ENCODE measurements around the gene ADGRF1.

Gene ADGRF1

GRCh38 chr6:47044397-47044796 lies 2.3 kb upstream of the ADGRF1 start:
- DNase-seq (ENCODE audit: low spot score in 2 of 2) = no peak
- no peak overlapping the region for H3K27ac Mint-ChIP-seq
- H3K4me1 Mint-ChIP-seq = no peaks in the 10 kb centered on the region
- no peaks in the 10 kb centered on the region for H3K36me3 Mint-ChIP-seq
- H3K4me3 Mint-ChIP-seq = no peak overlapping the region
- no peak for ATAC-seq
- H3K9me3 Mint-ChIP-seq = no peaks in the 10 kb centered on the region

- no peaks in the 10 kb centered on the region for H3K4me1 Mint-ChIP-seq
- H3K36me3 Mint-ChIP-seq = no peaks in the 10 kb centered on the region
- DNase-seq (ENCODE audit: low spot score in 2 of 2) (no peak), ATAC-seq (no peak)
- no peak overlapping the region for H3K27ac Mint-ChIP-seq
- no peaks in the 10 kb centered on the region for H3K9me3 Mint-ChIP-seq
- no peak overlapping the region for H3K4me3 Mint-ChIP-seq
Measured at GRCh38 chr6:47043286-47043685, 1.2 kb upstream of the ADGRF1 start.

- Mint-ChIP-seq H3K4me3 (no peak overlapping the region), H3K27ac (no peak overlapping the region), H3K36me3 (no peaks in the 10 kb centered on the region), H3K4me1 (no peaks in the 10 kb centered on the region), H3K9me3 (no peaks in the 10 kb centered on the region)
- ATAC-seq (no peak), DNase-seq (ENCODE audit: low spot score in 2 of 2) (no peak)
Measured at GRCh38 chr6:47041741-47042140, 391 bp downstream of the ADGRF1 start.

GRCh38 chr6:47034926-47035325 lies 7.2 kb downstream of the ADGRF1 start:
- Mint-ChIP-seq H3K27ac (no peak overlapping the region), H3K4me1 (no peaks in the 10 kb centered on the region), H3K36me3 (no peaks in the 10 kb centered on the region), H3K4me3 (no peak overlapping the region), H3K9me3 (no peaks in the 10 kb centered on the region)
- ATAC-seq = no peak
- DNase-seq (ENCODE audit: low spot score in 2 of 2) = no peak

- Mint-ChIP-seq H3K4me3 (no peak overlapping the region), H3K4me1 (no peaks in the 10 kb centered on the region), H3K36me3 (no peaks in the 10 kb centered on the region), H3K9me3 (no peaks in the 10 kb centered on the region), H3K27ac (no peak overlapping the region)
- DNase-seq (ENCODE audit: low spot score in 2 of 2) = no peak
- no peak for ATAC-seq
Measured at GRCh38 chr6:47034421-47034820, 7.7 kb downstream of the ADGRF1 start.

GRCh38 chr6:47032974-47033765 lies 9.0 kb downstream of the ADGRF1 start:
- ATAC-seq (no peak), DNase-seq (ENCODE audit: low spot score in 2 of 2) (no peak)
- Mint-ChIP-seq H3K4me1 (no peaks in the 10 kb centered on the region), H3K36me3 (no peaks in the 10 kb centered on the region), H3K4me3 (no peak overlapping the region), H3K9me3 (no peaks in the 10 kb centered on the region), H3K27ac (no peak overlapping the region)

- no peak overlapping the region for H3K27ac Mint-ChIP-seq
- H3K36me3 Mint-ChIP-seq = no peaks in the 10 kb centered on the region
- no peaks in the 10 kb centered on the region for H3K9me3 Mint-ChIP-seq
- no peak overlapping the region for H3K4me3 Mint-ChIP-seq
- DNase-seq (ENCODE audit: low spot score in 2 of 2) (no peak), ATAC-seq (no peak)
- H3K4me1 Mint-ChIP-seq = no peaks in the 10 kb centered on the region
Measured at GRCh38 chr6:47031656-47032055, 10.5 kb downstream of the ADGRF1 start.

- Mint-ChIP-seq H3K4me3 (no peak overlapping the region), H3K27ac (no peak overlapping the region), H3K9me3 (no peaks in the 10 kb centered on the region), H3K4me1 (no peaks in the 10 kb centered on the region), H3K36me3 (no peaks in the 10 kb centered on the region)
- no peak for DNase-seq (ENCODE audit: low spot score in 2 of 2)
- ATAC-seq = no peak
Measured at GRCh38 chr6:47029865-47030561, 12.1 kb downstream of the ADGRF1 start.

- H3K36me3 Mint-ChIP-seq = no peaks in the 10 kb centered on the region
- no peaks in the 10 kb centered on the region for H3K4me1 Mint-ChIP-seq
- ATAC-seq (no peak), DNase-seq (ENCODE audit: low spot score in 2 of 2) (no peak)
- no peak overlapping the region for H3K27ac Mint-ChIP-seq
- no peaks in the 10 kb centered on the region for H3K9me3 Mint-ChIP-seq
- H3K4me3 Mint-ChIP-seq = no peak overlapping the region
Measured at GRCh38 chr6:47028835-47029360, 13.2 kb downstream of the ADGRF1 start.

GRCh38 chr6:47027315-47027714 lies 14.8 kb downstream of the ADGRF1 start:
- ATAC-seq (no peak), DNase-seq (ENCODE audit: low spot score in 2 of 2) (no peak)
- Mint-ChIP-seq H3K36me3 (no peaks in the 10 kb centered on the region), H3K9me3 (no peaks in the 10 kb centered on the region), H3K27ac (no peak overlapping the region), H3K4me3 (no peak overlapping the region), H3K4me1 (no peaks in the 10 kb centered on the region)

GRCh38 chr6:47026679-47027078 lies 15.5 kb downstream of the ADGRF1 start:
- Mint-ChIP-seq H3K4me1 (no peaks in the 10 kb centered on the region), H3K27ac (no peak overlapping the region), H3K36me3 (no peaks in the 10 kb centered on the region), H3K4me3 (no peak overlapping the region), H3K9me3 (no peaks in the 10 kb centered on the region)
- no peak for DNase-seq (ENCODE audit: low spot score in 2 of 2)
- ATAC-seq = no peak

GRCh38 chr6:47023573-47023972 lies 18.6 kb downstream of the ADGRF1 start:
- H3K4me3 Mint-ChIP-seq = no peak overlapping the region
- DNase-seq (ENCODE audit: low spot score in 2 of 2) (no peak), ATAC-seq (no peak)
- H3K4me1 Mint-ChIP-seq = no peaks in the 10 kb centered on the region
- no peaks in the 10 kb centered on the region for H3K36me3 Mint-ChIP-seq
- no peak overlapping the region for H3K27ac Mint-ChIP-seq
- no peaks in the 10 kb centered on the region for H3K9me3 Mint-ChIP-seq

GRCh38 chr6:47022191-47022590 lies 19.9 kb downstream of the ADGRF1 start:
- H3K4me1 Mint-ChIP-seq = no peaks in the 10 kb centered on the region
- H3K27ac Mint-ChIP-seq = no peak overlapping the region
- no peaks in the 10 kb centered on the region for H3K36me3 Mint-ChIP-seq
- no peak for DNase-seq (ENCODE audit: low spot score in 2 of 2)
- no peak for ATAC-seq
- H3K4me3 Mint-ChIP-seq = no peak overlapping the region
- H3K9me3 Mint-ChIP-seq = no peaks in the 10 kb centered on the region

GRCh38 chr6:47019941-47020340 lies 22.2 kb downstream of the ADGRF1 start:
- no peaks in the 10 kb centered on the region for H3K9me3 Mint-ChIP-seq
- no peaks in the 10 kb centered on the region for H3K4me1 Mint-ChIP-seq
- DNase-seq (ENCODE audit: low spot score in 2 of 2) = no peak

GRCh38 chr6:47016909-47017308 lies 25.2 kb downstream of the ADGRF1 start:
- no peaks in the 10 kb centered on the region for H3K4me1 Mint-ChIP-seq
- ATAC-seq (no peak), DNase-seq (ENCODE audit: low spot score in 2 of 2) (no peak)
- H3K36me3 Mint-ChIP-seq = no peaks in the 10 kb centered on the region
- peaks cover 6% of the 10 kb centered on the region for H3K9me3 Mint-ChIP-seq
- H3K4me3 Mint-ChIP-seq = no peak overlapping the region
- H3K27ac Mint-ChIP-seq = no peak overlapping the region

More at GRCh38 chr6:47019941-47020340, 22.2 kb downstream of the ADGRF1 start:
- Mint-ChIP-seq H3K27ac (no peak overlapping the region), H3K4me3 (no peak overlapping the region), H3K36me3 (no peaks in the 10 kb centered on the region)
- no peak for ATAC-seq

GRCh38 chr6:47016261-47016660 lies 25.9 kb downstream of the ADGRF1 start:
- no peak for DNase-seq (ENCODE audit: low spot score in 2 of 2)
- no peaks in the 10 kb centered on the region for H3K36me3 Mint-ChIP-seq
- no peak for ATAC-seq
- no peaks in the 10 kb centered on the region for H3K4me1 Mint-ChIP-seq
- no peak overlapping the region for H3K27ac Mint-ChIP-seq
- H3K4me3 Mint-ChIP-seq = no peak overlapping the region
- peaks cover 6% of the 10 kb centered on the region for H3K9me3 Mint-ChIP-seq

All from stimulated activated effector memory CD8-positive, alpha-beta T cell treated with anti-CD3 and anti-CD28 coated beads, Interleukin-12 subunit alpha, Interleukin-12 subunit beta, amount 100 ng/mL, for 72 hours (primary cell).